ENCODE measurements around the gene HOMER3.
"Not testable (repeated sequence)": the region's sequence is repeated elsewhere in the genome, so short reads cannot be mapped to it uniquely, and the experiment has no call there.

The HOMER3 gene

GRCh38 chr19:18922228-18922985, 18.6 kb downstream of the HOMER3 start:
- DNase-seq (ENCODE audit: low spot score): no peak

- no peak for DNase-seq (ENCODE audit: low spot score)
Measured at GRCh38 chr19:18921593-18921992, 19.4 kb downstream of the HOMER3 start.

- DNase-seq (ENCODE audit: low spot score): no peak
Measured at GRCh38 chr19:18920400-18920799, 20.6 kb downstream of the HOMER3 start.

- DNase-seq (ENCODE audit: low spot score): no peak
Measured at GRCh38 chr19:18919900-18920214, 21.2 kb downstream of the HOMER3 start.

- DNase-seq (ENCODE audit: low spot score): peak; percentile 100
Measured at GRCh38 chr19:18919086-18919899, 21.7 kb downstream of the HOMER3 start, which contains the start of the genes COPE and DDX49. Gene COPE, minus strand, starts transcription at chr19:18919387. Its CDS starts 39 bp downstream, at chr19:18919348. Gene DDX49, plus strand, starts transcription at chr19:18919715. Its CDS starts 27 bp downstream, at chr19:18919742.

GRCh38 chr19:18917593-18917992, 23.4 kb downstream of the HOMER3 start:
- not testable (repeated sequence) for DNase-seq (ENCODE audit: low spot score)

GRCh38 chr19:18915639-18916038, 25.4 kb downstream of the HOMER3 start:
- peak; percentile 77 for DNase-seq (ENCODE audit: low spot score)

- no peak for DNase-seq (ENCODE audit: low spot score)
Measured at GRCh38 chr19:18913466-18913865, 27.6 kb downstream of the HOMER3 start.

- no peak for DNase-seq (ENCODE audit: low spot score)
Measured at GRCh38 chr19:18912933-18913332, 28.1 kb downstream of the HOMER3 start.

GRCh38 chr19:18910801-18911436, 30.1 kb downstream of the HOMER3 start:
- no peak for DNase-seq (ENCODE audit: low spot score)

- DNase-seq (ENCODE audit: low spot score): no peak
Measured at GRCh38 chr19:18910010-18910409, 31.0 kb downstream of the HOMER3 start.

GRCh38 chr19:18908917-18909619, 31.9 kb downstream of the HOMER3 start:
- DNase-seq (ENCODE audit: low spot score): no peak

GRCh38 chr19:18906605-18907519, 34.2 kb downstream of the HOMER3 start:
- DNase-seq (ENCODE audit: low spot score): no peak

GRCh38 chr19:18905513-18906236, 35.3 kb downstream of the HOMER3 start:
- no peak for DNase-seq (ENCODE audit: low spot score)

- no peak for DNase-seq (ENCODE audit: low spot score)
Measured at GRCh38 chr19:18905058-18905456, 36.0 kb downstream of the HOMER3 start.

GRCh38 chr19:18904334-18905057, 36.5 kb downstream of the HOMER3 start:
- DNase-seq (ENCODE audit: low spot score): no peak

GRCh38 chr19:18903156-18904037, 37.6 kb downstream of the HOMER3 start:
- DNase-seq (ENCODE audit: low spot score): no peak

- DNase-seq (ENCODE audit: low spot score): not testable (repeated sequence)
Measured at GRCh38 chr19:18902519-18902918, 38.5 kb downstream of the HOMER3 start.

- DNase-seq (ENCODE audit: low spot score): no peak
Measured at GRCh38 chr19:18901491-18901890, 39.5 kb downstream of the HOMER3 start.
